Thymus (tissue), 2 donors: ENCODE results near the gene ALS2. TPM values are rescaled to one million over a fixed set of nuclear protein-coding genes. Genes with fewer than 3 reads are reported as not detected.

Source experiments
- polyA plus RNA-seq: library from polyadenylated mRNA; stranded (reverse); fragments of 200-250 nt; gene quantifications from one replicate; pipeline ENCODE4 v1.2.3, GENCODE V29; 2013
- total RNA-seq: library from RNA; stranded (reverse); fragments of 120-200 nt; gene quantifications from one replicate; pipeline ENCODE4 v1.2.4, GENCODE V29; 2013
- donor health status: healthy.

ALS2 gene
- total and polyA plus RNA-seq, 2 donors: 8.1 to 10.3 TPM

Other genes with a start within 250 kb of the ALS2 start
- 24.7 TPM for gene TMEM237, start 137.4 kb downstream of the ALS2 start, total RNA-seq
- gene TMEM237, start 137.4 kb downstream of the ALS2 start, polyA plus RNA-seq: 21.1 TPM
- 0.05 TPM for gene MPP4, start 82.3 kb downstream of the ALS2 start, total RNA-seq
- 0.16 TPM for gene MPP4, start 82.3 kb downstream of the ALS2 start, polyA plus RNA-seq
- 0.19 TPM for gene CDK15, start 25.6 kb upstream of the ALS2 start, total RNA-seq
- gene CDK15, start 25.6 kb upstream of the ALS2 start, polyA plus RNA-seq: 0.18 TPM